Measurements from ENCODE around the gene NAT16. TPM values are rescaled to one million over a fixed set of nuclear protein-coding genes. Genes with fewer than 3 reads are reported as not detected.
A peak's percentile ranks its signal among the peaks of the same experiment; 100 is the strongest.

NAT16 gene
- not detected for polyA plus RNA-seq (2013)

DNA sequence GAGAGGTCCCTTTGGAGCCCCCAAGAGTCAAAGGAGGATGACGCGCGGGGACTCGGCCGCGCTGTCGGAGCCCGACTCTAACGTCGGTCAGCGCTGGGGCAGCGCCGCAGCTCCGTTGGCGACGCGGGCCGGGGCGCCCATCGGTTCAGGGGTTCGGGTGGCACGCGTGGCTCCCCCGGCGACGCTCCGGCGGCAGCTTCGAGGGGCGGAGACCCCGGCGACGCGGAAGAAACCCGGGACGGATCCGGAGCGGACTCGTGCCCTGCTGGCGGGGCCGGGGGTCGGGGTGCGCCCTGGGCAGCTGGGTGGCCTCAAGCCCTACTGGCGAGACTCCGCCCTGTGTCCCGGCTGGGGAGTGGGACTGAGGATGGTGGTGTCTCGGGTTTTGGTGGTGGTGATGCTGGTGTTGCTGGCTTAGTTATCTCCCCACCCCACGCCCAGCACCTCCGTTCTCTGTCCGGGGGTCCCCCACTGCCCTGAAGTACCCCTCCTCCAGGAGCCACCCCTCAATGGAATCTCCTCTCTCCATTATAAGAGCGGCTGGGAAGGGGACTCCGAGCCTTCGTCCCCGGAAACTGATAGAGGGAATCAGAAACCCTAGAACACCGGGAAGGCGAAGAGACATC is at the start of gene NAT16:
TSS of gene NAT16 (minus strand) at position 164 of the 626 bp plus-strand sequence. CDS start 5,486 bp downstream, outside the sequence.
- WGBS (ENCODE audit: insufficient coverage), result 3% methylated on average over 40 of the region's 56 CpGs
- Histone ChIP-seq H3K27me3 (replicated peaks in 2 of 5; ENCODE audit: control insufficient read depth in 4 of 5, insufficient read depth in 5 of 5, low read length in 4 of 5) (peaks cover 22 to 82% (median 35%) of the 10 kb centered on the region in 5 experiments), H3K9me3 (ENCODE audit: control extremely low read depth in 1 of 5, control insufficient read depth in 4 of 5, insufficient read depth in 2 of 5, low read depth in 1 of 5, low read length in 4 of 5) (no peaks in the 10 kb centered on the region), H3K4me1 (ENCODE audit: control extremely low read depth in 1 of 4, control insufficient read depth in 4 of 4, insufficient read depth in 4 of 4, low read length in 3 of 4) (peaks cover 0 to 13% (median 4%) of the 10 kb centered on the region in 4 experiments), H3K36me3 (ENCODE audit: control insufficient read depth in 4 of 4, insufficient read depth in 4 of 4, low read length in 3 of 4) (no peaks in the 10 kb centered on the region), H3K27ac (ENCODE audit: insufficient read depth in 1 of 2, low read depth in 1 of 2, low read length in 2 of 2, poor library complexity in 1 of 2, severe bottlenecking in 2 of 2) (no peak within 1 kb of the TSS), H3K4me3 (ENCODE audit: control insufficient read depth in 1 of 7, extremely low read depth in 1 of 7, insufficient read depth in 4 of 7, low read depth in 2 of 7, low read length in 6 of 7) (peak within 1 kb of the TSS in 1 of 7 experiments; percentile 36)
- peak in 1 of 3 donors; percentile 36 for DNase-seq
- ChIA-PET CTCF (interaction anchor here (2.1 kb wide), 1 partner anchor 12 kb away, joined by 7 read pairs; no protein-coding TSS in a partner anchor), POLR2A (no interaction called here)

DNA sequence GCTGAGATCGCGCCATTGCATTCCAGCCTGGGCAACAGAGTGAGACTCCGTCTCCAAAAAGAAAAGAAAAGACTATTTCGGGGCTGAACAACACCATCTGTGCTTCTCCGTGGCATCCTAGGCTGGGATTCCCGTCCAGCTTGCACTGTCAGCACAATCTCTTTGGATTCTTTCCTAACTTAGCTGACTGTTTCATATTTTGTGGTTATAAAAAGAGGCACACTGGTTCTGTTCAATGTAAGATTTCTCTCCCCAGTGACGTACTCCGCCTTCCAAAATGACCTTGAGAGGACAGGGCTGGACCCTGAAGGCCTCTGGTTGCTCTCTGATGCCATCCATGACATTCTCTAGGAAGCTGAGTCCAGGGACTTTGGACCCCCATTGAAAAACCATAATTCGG is 46.6 kb upstream of the NAT16 start:
- Histone ChIP-seq H3K9me3 (ENCODE audit: control extremely low read depth in 1 of 5, control insufficient read depth in 4 of 5, insufficient read depth in 2 of 5, low read depth in 1 of 5, low read length in 4 of 5) (no peaks in the 10 kb centered on the region), H3K27me3 (replicated peaks in 2 of 5; ENCODE audit: control insufficient read depth in 4 of 5, insufficient read depth in 5 of 5, low read length in 4 of 5) (no peaks in the 10 kb centered on the region), H3K4me3 (ENCODE audit: control insufficient read depth in 1 of 7, extremely low read depth in 1 of 7, insufficient read depth in 4 of 7, low read depth in 2 of 7, low read length in 6 of 7) (no peak overlapping the region), H3K27ac (ENCODE audit: insufficient read depth in 1 of 2, low read depth in 1 of 2, low read length in 2 of 2, poor library complexity in 1 of 2, severe bottlenecking in 2 of 2) (no peak overlapping the region), H3K36me3 (ENCODE audit: control insufficient read depth in 4 of 4, insufficient read depth in 4 of 4, low read length in 3 of 4) (peaks cover 4 to 54% (median 33%) of the 10 kb centered on the region in 4 experiments), H3K4me1 (ENCODE audit: control extremely low read depth in 1 of 4, control insufficient read depth in 4 of 4, insufficient read depth in 4 of 4, low read length in 3 of 4) (peaks cover 0 to 9% (median 3%) of the 10 kb centered on the region in 4 experiments)
- 98% methylated on average over 8 of the region's 9 CpGs for WGBS (ENCODE audit: insufficient coverage)
- POLR2A ChIA-PET, result no interaction called here
- CTCF ChIA-PET, result interaction anchor here (1.4 to 3.3 kb wide), 4 partner anchors 9 to 17 kb away, joined by 3 to 23 read pairs (median 12); partner anchors contain the start of genes CLDN15, FIS1, PLOD3 and ZNHIT1
- no peak for DNase-seq

DNA sequence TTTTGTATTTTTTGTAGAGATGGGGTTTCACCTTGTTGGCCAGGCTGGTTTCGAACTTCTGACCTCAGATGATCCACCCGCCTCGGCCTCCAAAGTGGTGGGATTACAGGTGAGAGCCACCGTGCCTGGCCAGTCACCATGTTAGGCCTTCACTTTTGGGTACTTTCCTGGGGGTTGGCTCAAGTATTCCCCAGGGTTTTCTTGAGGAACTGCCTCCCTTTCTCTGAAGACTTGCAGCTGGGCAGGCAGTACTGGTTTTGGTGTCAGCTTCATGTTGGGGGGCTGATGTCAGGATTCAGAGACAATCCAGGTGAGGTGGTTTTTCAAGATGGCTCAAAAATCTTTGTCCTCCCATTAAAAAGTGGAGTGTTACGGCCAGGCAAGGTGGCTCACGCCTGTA is 45.6 kb upstream of the NAT16 start:
- H3K9me3 ChIP-seq (ENCODE audit: control extremely low read depth in 1 of 5, control insufficient read depth in 4 of 5, insufficient read depth in 2 of 5, low read depth in 1 of 5, low read length in 4 of 5), result no peaks in the 10 kb centered on the region
- WGBS (ENCODE audit: insufficient coverage), result 99% methylated on average over 5 of the region's 6 CpGs
- no peak overlapping the region for H3K4me3 ChIP-seq (ENCODE audit: control insufficient read depth in 1 of 7, extremely low read depth in 1 of 7, insufficient read depth in 4 of 7, low read depth in 2 of 7, low read length in 6 of 7)
- no peak for DNase-seq
- POLR2A ChIA-PET, result no interaction called here
- peaks cover 0 to 4% (median 2%) of the 10 kb centered on the region in 4 experiments for H3K4me1 ChIP-seq (ENCODE audit: control extremely low read depth in 1 of 4, control insufficient read depth in 4 of 4, insufficient read depth in 4 of 4, low read length in 3 of 4)
- no peak overlapping the region for H3K27ac ChIP-seq (ENCODE audit: insufficient read depth in 1 of 2, low read depth in 1 of 2, low read length in 2 of 2, poor library complexity in 1 of 2, severe bottlenecking in 2 of 2)
- peaks cover 4 to 52% (median 31%) of the 10 kb centered on the region in 4 experiments for H3K36me3 ChIP-seq (ENCODE audit: control insufficient read depth in 4 of 4, insufficient read depth in 4 of 4, low read length in 3 of 4)
- CTCF ChIA-PET, result interaction anchor here (1.2 to 3.3 kb wide), 3 partner anchors 9 to 19 kb away, joined by 3 to 23 read pairs (median 3); partner anchors contain the start of gene CLDN15
- no peaks in the 10 kb centered on the region for H3K27me3 ChIP-seq (replicated peaks in 2 of 5; ENCODE audit: control insufficient read depth in 4 of 5, insufficient read depth in 5 of 5, low read length in 4 of 5)

DNA sequence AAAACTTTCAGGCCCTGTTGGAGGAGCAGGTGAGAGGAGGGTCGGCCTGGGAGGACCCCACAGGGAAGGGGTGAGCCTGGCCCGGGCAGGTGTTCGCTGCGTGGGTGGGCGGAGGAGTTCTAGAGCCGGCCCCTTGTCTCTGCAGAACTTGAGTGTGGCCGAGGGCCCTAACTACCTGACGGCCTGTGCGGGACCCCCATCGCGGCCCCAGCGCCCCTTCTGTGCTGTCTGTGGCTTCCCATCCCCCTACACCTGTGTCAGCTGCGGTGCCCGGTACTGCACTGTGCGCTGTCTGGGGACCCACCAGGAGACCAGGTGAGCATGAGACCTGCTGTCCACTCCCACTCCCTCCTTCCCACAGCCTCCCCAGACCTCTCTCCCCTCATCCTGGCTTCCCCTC is 43.4 kb upstream of the NAT16 start:
- H3K27ac ChIP-seq (ENCODE audit: insufficient read depth in 1 of 2, low read depth in 1 of 2, low read length in 2 of 2, poor library complexity in 1 of 2, severe bottlenecking in 2 of 2), result no peak overlapping the region
- H3K4me1 ChIP-seq (ENCODE audit: control extremely low read depth in 1 of 4, control insufficient read depth in 4 of 4, insufficient read depth in 4 of 4, low read length in 3 of 4), result peaks cover 3 to 11% (median 8%) of the 10 kb centered on the region in 4 experiments
- 97% methylated on average over 14 of the region's 15 CpGs for WGBS (ENCODE audit: insufficient coverage)
- DNase-seq, result no peak
- H3K9me3 ChIP-seq (ENCODE audit: control extremely low read depth in 1 of 5, control insufficient read depth in 4 of 5, insufficient read depth in 2 of 5, low read depth in 1 of 5, low read length in 4 of 5), result no peaks in the 10 kb centered on the region
- no peak overlapping the region for H3K4me3 ChIP-seq (ENCODE audit: control insufficient read depth in 1 of 7, extremely low read depth in 1 of 7, insufficient read depth in 4 of 7, low read depth in 2 of 7, low read length in 6 of 7)
- no peaks in the 10 kb centered on the region for H3K27me3 ChIP-seq (replicated peaks in 2 of 5; ENCODE audit: control insufficient read depth in 4 of 5, insufficient read depth in 5 of 5, low read length in 4 of 5)
- ChIA-PET CTCF (interaction anchor here (1.6 kb wide), 1 partner anchor 21 kb away, joined by 6 read pairs; the partner anchor contains the start of gene FIS1), POLR2A (no interaction called here)
- H3K36me3 ChIP-seq (ENCODE audit: control insufficient read depth in 4 of 4, insufficient read depth in 4 of 4, low read length in 3 of 4), result peaks cover 4 to 50% (median 31%) of the 10 kb centered on the region in 4 experiments

DNA sequence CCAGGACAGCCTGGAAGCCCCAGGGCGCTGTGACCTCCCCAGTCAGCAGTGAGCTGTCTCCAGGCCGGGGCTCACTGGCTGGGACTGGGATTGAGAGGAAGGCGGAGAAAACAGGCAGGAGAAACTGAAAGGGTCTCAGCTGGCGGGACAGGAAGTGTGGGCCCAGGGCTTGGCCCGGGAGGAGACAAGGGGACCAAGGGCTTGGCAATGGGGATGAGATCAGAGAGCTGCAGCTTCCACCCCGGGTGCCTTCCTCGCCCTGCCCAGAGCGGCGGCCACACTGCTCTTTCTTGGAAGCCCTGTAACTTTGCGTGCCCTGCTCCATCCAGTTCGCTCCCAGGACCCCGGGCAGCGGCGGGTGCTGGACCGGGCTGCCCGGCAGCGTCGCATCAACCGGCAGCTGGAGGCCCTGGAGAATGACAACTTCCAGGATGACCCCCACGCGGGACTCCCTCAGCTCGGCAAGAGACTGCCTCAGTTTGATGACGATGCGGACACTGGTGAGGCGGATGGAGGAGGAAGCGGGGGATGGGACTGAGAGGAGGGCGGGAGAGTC is 42.3 kb upstream of the NAT16 start:
- ChIA-PET POLR2A (no interaction called here), CTCF (interaction anchor here (0.9 to 1.6 kb wide), 4 partner anchors 13 to 22 kb away, joined by 3 to 6 read pairs (median 4); partner anchors contain the start of genes CLDN15 and FIS1)
- Histone ChIP-seq H3K27me3 (replicated peaks in 2 of 5; ENCODE audit: control insufficient read depth in 4 of 5, insufficient read depth in 5 of 5, low read length in 4 of 5) (no peaks in the 10 kb centered on the region), H3K4me3 (ENCODE audit: control insufficient read depth in 1 of 7, extremely low read depth in 1 of 7, insufficient read depth in 4 of 7, low read depth in 2 of 7, low read length in 6 of 7) (no peak overlapping the region), H3K4me1 (ENCODE audit: control extremely low read depth in 1 of 4, control insufficient read depth in 4 of 4, insufficient read depth in 4 of 4, low read length in 3 of 4) (peaks cover 3 to 18% (median 13%) of the 10 kb centered on the region in 4 experiments), H3K9me3 (ENCODE audit: control extremely low read depth in 1 of 5, control insufficient read depth in 4 of 5, insufficient read depth in 2 of 5, low read depth in 1 of 5, low read length in 4 of 5) (no peaks in the 10 kb centered on the region), H3K36me3 (ENCODE audit: control insufficient read depth in 4 of 4, insufficient read depth in 4 of 4, low read length in 3 of 4) (peaks cover 4 to 45% (median 31%) of the 10 kb centered on the region in 4 experiments), H3K27ac (ENCODE audit: insufficient read depth in 1 of 2, low read depth in 1 of 2, low read length in 2 of 2, poor library complexity in 1 of 2, severe bottlenecking in 2 of 2) (no peak overlapping the region)
- no peak for DNase-seq
- 97% methylated on average over 21 of the region's 27 CpGs for WGBS (ENCODE audit: insufficient coverage)

DNA sequence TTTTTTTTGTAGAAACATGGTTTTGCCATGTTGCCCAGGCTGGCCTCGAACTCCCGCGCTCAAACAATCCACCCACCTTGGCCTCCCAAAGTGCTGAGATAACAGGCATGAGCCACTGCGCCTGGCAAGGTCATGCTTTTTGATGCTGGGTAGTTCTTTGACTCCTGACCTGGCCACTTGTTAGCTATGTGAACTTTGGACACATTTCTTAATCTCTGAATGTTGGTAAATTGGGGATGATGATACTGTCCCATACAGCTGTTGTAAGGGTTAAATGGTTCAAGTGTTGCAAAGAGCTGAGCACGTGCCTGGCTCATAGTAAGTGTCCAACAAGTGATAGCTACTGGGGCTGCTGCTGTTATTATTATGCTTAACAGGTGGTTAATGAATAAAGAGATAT is 40.2 kb upstream of the NAT16 start:
- DNase-seq, result no peak
- ChIA-PET CTCF (interaction anchor here (0.7 to 5.5 kb wide), 4 partner anchors 8 to 24 kb away, joined by 3 to 57 read pairs (median 14); partner anchors contain the start of genes CLDN15 and FIS1), POLR2A (interaction anchor here (1.3 kb wide), 1 partner anchor 17 kb away, joined by 3 read pairs; the partner anchor contains the start of gene CLDN15)
- 100% methylated on average over 3 of the region's 5 CpGs for WGBS (ENCODE audit: insufficient coverage)
- H3K27ac ChIP-seq (ENCODE audit: insufficient read depth in 1 of 2, low read depth in 1 of 2, low read length in 2 of 2, poor library complexity in 1 of 2, severe bottlenecking in 2 of 2), result no peak overlapping the region
- H3K27me3 ChIP-seq (replicated peaks in 2 of 5; ENCODE audit: control insufficient read depth in 4 of 5, insufficient read depth in 5 of 5, low read length in 4 of 5), result no peaks in the 10 kb centered on the region
- H3K36me3 ChIP-seq (ENCODE audit: control insufficient read depth in 4 of 4, insufficient read depth in 4 of 4, low read length in 3 of 4), result peaks cover 2 to 37% (median 27%) of the 10 kb centered on the region in 4 experiments
- H3K9me3 ChIP-seq (ENCODE audit: control extremely low read depth in 1 of 5, control insufficient read depth in 4 of 5, insufficient read depth in 2 of 5, low read depth in 1 of 5, low read length in 4 of 5), result no peaks in the 10 kb centered on the region
- no peak overlapping the region for H3K4me3 ChIP-seq (ENCODE audit: control insufficient read depth in 1 of 7, extremely low read depth in 1 of 7, insufficient read depth in 4 of 7, low read depth in 2 of 7, low read length in 6 of 7)
- H3K4me1 ChIP-seq (ENCODE audit: control extremely low read depth in 1 of 4, control insufficient read depth in 4 of 4, insufficient read depth in 4 of 4, low read length in 3 of 4), result peaks cover 3 to 29% (median 25%) of the 10 kb centered on the region in 4 experiments

Measured in common myeloid progenitor, CD34-positive (primary cell).